HG03196 (cell line): ENCODE measurements around the gene CGRRF1.

Experiments
- ATAC-seq: cut with Tn5 transposase; IDR thresholded peaks from one replicate; pipeline ENCODE4 v1.9.1; 2021; ENCODE audit not compliant: unreplicated experiment

The CGRRF1 gene

DNA sequence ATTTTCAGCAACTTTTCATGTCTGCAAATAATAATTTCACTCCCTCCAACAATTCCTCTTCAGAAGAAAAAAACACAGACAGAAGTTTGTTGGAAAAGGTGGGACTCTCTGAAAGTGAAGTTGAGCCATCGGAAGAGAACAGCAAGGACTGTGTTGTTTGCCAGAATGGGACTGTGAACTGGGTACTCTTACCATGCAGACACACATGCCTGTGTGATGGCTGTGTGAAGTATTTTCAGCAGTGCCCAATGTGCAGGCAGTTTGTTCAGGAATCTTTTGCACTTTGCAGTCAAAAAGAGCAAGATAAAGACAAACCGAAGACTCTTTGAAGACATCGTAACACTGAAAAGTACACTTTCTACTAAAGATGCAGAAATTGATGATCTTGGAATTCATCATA lies 28.3 kb downstream of the CGRRF1 start:
- no peak for ATAC-seq

DNA sequence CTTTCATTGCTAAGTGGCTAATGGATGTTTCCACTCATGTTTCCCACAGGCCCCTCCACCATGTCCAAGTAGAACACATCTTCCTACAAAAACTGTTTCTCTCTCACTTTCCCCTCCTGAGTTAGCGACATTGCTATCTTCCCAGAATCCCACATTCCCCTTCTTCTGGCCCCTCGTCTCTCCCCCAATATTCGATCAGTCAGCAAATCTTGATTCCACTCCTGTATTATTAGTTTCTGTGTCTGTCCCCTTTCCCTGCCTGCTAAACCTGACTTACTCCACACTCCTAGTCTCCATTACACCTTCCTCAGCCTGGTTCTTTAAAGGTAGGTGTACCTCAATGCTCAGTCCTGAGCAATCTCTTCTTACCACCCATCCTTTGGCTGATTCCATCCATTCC lies 37.9 kb downstream of the CGRRF1 start:
- ATAC-seq, result no peak

DNA sequence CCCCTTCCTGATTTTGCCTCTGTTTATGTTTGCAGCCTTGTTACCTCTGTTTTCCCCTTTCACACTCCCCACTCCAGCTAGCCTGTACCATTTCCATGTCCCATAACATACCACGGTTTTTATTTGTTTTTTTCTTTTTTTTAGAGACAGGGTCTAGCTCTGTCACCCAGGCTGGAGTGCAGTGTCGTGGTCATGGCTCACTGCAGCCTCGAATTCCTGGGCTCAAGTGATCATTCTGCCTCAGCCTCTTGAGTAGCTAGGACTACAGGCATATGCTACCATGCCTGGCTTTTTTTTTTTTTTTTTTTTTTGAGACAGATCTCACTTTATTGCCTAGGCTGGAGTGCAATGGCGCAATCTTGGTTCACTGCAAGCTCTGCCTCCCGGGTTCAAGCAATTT lies 38.8 kb downstream of the CGRRF1 start:
- ATAC-seq, result no peak

DNA sequence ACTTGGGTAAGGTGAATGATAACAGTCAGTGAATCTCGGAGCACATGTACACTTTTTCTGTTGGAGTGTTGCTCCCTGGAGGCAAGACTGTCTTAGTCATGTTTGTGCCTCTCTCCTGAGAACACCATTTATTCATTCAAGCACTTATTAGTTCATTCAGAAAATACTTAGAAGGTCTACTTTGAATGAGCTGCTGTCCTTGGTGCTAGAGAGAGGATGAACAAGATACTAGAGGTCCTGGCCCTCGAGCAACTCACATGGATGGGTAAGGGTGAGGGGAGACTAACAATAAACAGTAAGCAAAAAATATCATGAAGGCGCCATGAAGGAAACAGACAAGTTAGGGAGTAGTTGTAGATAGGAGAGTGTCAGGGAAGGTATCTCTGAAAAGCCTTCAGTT lies 40.2 kb downstream of the CGRRF1 start:
- no peak for ATAC-seq

DNA sequence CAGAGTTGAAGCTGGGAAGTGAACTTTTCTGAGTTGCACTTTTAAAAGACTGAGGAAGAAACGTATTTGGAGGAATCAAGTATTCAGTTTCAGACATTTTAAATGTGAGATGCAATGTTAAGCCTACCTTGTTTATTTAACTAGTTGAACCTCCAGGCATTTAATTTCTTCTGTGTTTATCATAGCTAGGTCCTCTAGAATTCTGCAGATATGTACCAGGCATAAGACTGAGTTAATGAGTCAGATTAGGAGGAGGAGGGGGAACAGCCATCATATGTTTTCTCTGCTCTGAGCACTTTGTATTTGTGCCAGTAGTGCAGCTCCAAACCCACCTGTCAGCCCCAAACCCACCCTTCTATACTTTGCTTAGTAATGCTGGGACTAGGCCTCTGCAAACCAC lies 40.8 kb downstream of the CGRRF1 start:
- ATAC-seq, result no peak

DNA sequence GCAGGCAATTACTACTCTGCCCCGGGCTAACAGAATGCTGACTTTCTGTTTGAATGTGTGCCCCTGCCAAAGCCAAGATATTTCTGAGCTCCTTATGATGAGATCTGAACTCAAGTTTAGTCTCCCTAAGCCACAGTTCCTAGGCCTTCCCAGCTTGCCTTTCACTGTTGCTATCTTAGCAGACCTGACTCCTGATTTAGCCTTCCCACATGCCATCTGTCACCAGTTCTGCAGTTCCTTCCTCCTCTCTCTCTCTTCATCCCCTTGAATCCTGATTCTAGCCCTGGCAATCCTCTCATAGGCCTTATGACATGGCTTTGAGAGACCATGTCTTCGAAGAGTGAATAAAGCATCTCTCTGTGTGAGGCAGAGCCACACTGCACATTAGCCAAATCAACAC lies 44.7 kb downstream of the CGRRF1 start:
- no peak for ATAC-seq

DNA sequence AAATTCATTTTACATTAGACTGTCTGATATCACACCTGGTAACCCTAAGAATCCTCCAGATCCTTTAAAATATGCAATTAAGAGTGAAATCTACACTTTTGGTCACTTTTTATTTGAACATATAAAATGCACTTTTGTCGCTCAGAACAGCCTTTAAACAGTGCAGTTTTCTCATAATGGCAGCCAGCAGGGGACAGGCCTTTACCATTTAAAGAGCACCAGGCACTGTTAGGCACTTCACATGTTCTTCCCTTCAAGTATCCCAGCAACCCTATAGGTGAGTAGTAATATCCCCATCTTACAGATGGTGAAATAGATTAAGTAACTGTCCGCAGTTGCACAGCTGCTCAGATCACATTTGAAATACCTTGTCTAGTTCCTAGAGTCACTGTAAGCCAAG lies 45.9 kb downstream of the CGRRF1 start:
- no peak for ATAC-seq

DNA sequence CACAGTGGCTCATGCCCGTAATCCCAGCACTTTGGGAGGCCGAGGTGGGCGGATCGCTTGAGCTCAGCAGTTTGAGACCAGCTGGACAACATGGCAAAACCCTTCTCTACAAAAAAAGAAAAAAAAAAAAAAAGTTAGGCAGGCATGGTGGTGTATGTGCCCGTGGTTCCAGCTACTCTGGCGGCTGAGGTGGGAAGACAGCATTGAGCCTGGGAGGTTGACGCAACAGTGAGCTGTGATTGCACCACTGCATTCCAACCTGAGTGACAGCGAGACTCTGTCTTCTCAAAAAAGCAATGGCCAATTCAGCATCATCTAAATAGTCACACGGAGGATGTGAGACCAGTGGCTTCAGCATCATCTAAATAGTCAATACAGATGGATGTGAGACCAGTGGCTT lies 46.8 kb downstream of the CGRRF1 start:
- no peak for ATAC-seq

DNA sequence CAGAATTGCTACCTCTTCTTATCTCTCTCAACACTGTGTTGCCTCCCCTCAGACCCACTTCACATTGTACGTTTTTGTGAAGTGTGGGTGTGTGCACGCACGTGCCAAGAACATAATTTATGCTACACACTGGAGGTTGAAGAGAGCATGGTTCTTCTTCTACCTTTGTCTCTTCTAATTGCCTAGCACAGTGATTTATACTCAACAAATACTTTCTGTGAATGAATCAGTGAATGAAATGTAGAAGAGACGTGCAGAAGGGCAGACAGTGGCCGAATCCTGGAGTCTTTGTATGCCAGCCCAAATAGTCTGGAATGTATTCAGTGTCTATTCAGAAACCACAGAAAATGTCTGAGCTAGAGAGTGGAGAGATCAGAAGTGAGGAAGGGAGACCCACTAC lies 52.6 kb downstream of the CGRRF1 start:
- ATAC-seq, result no peak

DNA sequence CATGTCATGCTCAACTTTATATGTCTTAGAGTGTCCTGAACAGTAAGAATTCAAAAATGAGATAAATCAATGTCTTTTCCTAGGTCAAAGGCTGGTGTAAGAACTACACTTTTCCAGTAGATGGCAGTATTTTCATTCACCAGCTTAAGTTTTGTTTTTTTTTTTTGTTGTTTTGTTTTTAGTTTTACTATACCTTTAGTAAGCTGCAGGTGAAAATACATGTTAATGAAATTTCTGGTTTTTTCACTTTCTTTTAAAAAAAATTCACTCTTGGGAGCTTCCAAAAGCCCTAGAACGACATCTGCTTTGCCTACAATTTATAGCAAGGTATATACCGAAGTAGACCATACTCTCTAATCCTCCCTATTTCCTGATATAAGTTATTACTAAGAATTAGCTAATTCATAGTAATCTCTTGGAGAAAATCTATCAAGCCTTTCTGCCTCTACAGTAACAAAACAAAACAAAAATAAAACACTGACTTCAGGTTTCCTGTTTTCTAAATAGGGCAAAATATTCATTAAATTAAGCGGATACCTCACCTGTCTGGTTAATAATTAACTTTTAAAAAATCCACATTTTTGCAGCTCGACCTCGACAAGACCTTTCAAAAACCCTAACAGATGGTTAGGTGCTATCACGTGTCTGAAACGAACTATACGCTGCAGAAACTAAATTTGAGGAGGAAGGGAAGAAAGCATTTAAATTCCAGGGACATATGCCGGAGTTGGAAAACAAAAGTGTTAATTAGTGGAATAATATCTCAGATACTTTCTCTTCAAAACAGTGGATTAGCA lies 54.6 kb downstream of the CGRRF1 start:
- ATAC-seq, result no peak

DNA sequence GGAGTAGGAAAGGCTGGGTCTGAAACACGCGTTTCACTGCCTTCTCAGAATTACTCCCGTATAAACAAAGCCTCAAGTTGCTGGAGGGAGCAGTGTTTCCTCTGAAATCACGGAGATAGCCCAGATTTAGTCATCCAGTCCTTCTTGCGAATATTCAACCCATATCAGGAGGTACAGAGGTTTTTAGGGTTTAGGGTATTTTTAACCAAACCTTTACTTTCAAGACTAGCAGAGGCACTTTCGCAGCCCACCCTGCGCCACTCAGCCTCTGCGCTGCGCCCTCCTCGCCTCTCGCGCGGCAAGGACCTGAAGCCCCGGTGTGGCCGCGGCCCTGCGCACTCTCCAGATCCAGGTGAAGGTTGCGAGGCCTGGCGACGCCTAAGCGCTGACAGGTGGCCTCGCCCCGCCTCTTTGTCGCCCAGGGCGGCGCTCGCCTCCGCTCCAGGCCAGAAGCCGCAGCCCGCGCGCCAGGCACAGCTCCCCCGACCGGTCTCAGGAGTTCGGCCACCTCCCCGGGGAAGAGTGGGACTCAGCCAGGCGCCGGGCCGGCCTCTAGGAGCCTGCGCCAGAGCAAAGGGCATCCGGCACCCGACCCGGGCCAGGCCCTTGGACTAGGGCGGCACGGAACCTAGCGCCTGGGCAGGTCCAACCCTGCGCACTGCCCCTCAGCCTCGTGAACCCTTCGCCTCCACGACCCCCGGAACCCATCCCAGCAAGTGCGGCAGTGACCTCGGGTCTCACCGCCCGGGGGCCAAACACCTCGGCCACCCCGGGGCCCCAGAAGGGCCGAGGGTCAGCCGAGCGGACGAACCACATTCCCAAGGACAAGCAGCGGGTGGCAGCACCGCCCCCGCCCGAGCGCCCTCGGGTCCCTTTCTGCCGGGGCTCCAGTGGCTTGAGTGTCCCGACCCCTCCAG lies 55.4 kb downstream of the CGRRF1 start:
- ATAC-seq, result peak; percentile 30

DNA sequence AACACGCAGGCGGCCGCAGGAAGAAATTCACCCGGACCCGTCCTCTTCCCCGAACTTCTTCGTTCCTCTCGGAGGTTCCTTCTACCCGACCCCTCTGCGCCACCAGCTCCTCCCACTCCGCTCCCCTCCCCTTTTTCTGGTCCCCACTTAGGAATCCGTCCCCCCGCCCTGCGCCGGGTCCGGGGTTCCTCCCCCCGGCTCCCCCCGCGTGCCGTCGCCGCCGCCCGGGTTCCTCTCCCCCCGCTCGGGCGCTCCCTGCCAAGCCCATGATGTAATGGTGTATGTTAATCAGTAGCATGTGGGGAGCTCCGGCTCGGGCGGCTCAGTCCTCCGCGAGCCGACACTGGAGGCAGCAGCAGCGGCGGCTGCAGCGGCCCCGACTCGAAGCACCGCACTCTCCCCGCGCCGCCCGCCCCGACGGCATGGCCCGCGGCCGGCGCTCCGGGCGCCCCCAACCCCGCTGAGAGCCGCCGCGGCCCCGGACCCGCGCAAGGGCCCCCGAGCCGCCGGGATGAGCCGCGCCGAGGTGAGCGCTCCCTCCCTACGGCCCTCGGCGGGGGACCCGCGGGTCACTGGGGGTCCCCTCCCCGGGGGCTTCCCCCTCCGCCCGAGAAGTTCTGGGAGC lies 56.2 kb downstream of the CGRRF1 start:
- ATAC-seq, result peak; percentile 55

DNA sequence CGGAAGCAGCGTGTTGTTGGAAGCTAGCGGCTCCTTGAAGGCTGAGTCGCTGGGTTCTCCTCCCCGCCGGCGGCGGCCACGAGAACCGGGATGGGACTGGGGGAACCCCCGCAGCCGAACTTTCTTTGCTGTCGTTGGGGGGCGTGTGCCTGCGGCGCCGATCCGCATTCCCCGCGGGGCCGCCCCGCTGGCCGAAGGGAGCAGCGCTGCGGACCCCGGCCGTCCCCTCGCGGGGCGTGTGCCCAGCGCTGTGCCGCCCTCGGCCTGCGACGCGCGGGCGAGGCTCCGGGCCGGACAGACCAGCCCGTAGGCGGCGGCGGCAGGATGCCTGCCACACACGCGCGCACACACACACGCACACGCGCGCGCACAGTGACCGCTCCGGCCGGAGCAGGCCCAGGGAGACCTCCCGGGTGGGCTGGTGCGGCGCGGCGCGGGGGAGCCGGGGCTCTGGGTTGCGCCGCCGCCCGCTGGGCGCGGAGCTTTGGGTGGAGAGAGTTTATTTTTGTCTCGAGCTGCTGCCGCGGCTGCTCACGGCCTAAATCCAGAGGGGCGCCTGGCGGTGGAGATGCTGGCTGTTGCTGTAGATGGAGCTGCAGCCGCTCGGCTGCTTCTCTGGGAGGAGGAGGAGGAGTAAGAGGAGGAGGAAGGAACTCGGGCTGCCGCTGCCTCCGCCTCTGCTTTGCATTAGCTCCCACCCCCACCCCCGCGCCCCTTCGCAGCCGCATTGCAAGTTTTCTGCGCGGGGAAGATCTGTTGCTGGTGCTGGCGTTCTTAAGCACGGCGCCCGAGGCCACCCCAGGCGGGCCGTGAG lies 56.9 kb downstream of the CGRRF1 start, which contains the start of gene SAMD4A:
SAMD4A (plus strand) TSS at position 719 of the 814 bp plus-strand sequence. CDS start 789 bp downstream, outside the sequence.
- peak; percentile 26 for ATAC-seq

DNA sequence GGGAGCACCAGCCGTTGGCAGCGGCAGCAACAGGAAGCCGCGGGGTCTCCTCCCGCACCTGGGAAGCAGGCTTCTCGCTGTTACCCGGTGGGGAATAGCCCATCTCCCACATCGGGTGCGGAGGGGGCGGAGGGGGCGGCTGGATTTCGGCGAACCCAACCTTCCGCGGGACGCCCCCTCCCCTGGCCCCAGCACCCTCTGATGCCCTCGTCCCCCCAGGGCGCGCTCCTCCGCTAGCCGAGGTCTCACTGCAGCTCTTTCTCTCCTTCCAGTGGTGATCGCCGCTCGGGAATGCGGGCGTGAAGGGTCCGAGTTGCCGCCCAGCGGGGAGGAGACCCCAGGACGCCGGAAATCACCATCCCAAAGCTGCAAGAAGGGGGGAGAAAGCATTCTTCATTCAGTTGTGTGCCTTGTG lies 57.5 kb downstream of the CGRRF1 start:
- ATAC-seq, result no peak

DNA sequence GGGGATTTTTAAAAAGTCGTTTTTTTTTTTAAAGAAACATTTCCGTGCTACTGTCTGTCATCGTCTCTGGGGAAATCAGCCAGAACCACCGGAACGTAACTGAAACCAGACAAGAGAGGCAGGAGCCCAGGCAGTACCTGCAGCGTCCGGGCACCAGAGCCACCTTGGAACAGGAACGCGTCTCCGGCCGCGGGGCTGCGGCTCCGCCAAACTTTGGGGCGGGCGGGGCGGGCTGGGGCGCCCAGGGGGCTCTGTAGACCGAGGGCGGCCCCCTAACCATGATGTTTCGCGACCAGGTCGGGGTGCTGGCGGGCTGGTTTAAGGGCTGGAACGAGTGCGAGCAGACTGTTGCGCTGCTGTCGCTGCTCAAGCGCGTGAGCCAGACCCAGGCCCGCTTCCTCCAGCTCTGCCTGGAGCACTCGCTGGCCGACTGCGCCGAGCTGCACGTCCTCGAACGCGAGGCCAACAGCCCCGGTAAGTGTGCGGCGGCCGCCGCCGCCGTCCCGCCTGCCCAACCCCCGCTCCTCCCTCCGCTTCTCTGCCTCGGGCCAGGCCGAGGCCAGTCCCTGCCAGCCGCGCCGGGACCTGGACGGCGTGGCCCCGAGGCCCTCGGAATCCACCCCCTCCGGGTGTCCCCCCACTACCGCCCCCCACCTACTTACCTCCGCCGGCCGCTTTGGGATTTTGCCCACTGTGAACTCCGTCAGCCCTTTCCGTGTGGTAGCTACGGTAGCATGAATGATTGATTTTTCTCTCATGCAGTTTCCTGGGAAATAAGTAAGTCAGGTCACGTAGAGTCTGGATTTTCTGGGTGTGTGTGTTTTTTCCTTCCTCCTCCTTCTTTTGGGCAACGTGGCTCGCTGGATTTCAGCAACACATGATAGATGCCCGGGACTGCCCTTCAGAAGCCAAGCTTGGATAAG lies 58.2 kb downstream of the CGRRF1 start:
- no peak for ATAC-seq

DNA sequence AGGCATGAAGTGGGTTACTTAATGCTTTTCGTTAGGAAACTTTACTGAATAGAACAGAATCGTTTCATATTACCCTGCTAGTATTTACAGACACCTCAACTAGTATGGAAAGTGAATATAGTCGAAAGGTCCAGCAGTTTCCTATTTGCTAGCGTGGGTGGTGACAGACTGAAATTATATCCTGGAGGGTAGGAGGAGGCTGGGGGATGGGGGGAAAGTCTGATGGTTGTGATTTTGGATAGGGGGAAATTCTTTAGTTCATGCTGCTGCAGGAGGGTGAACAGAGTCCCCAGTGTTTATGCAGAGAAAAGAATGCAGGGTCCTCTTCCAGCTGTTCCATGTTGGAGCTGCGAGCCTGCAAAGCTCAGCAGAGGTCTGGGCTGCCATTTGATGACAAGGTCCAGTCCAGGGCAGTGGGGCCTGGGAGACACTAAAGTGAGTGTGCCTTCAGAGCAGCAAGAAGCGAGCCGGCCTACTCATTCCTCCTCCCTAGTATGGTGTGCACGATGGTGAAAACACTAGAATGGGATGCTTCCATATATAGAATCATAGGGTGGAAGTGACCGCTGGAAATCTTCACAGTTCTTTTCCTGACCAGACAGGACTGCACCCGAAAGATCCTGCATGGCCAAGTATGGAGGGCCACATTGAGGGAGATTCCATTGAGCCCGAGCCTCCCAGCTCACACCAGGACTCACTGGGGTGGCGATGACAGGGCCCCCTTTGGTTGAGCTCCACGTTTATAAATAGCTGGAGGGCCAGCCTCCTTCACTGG lies 59.3 kb downstream of the CGRRF1 start:
- no peak for ATAC-seq

DNA sequence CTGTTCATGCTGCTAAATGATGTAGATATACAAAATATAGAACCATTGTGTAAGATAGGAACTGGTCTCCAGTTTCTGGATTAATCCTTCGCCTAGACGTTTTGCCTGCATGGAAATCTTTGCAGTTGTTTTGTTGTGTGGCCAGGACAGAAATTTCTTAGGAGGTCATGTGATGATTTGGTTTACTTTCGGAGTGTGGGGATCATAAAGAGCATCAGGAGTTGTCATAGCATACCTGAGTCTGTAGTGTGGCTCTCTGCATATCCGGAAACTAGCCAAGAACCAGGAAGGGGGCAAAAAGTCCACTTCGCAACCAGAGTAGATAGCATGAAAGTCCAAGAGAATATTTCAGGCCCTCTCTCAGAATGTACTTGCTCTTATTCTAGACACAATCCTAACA lies 60.3 kb downstream of the CGRRF1 start:
- ATAC-seq, result no peak

DNA sequence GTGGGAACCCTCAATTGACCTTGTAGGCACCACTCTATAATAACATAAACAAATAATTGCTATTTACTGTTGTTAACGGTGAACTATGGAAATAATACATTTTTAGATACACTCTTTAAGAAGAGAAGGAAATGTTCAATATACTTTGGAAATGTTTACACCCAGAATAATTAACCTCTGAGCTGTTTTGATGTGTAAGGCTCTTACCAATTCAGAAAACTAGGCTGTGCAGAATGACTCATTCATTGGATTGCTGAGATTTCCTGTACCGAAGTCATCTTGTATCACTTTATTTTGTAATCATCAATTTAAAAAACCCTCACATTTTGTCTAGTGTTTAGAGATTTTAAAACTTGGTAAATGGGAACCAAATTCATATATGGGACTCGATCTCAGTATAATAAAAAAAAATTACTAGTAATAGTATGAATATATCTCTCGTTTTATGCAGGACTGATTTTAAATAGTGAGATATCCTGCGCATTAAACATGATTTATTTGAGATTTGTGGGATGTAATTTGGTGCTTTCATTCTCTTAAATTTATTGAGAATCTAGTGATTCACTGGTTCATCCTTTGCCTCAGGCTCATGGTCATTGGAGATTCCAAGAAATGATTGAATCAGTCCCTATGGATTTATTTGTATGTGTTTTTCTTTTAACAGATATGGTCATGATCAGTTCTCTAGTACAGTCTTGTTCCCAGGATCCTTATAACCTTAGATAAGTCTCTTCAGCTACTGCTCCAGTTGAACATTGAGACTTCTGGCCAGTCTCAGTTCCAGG lies 61.1 kb downstream of the CGRRF1 start:
- ATAC-seq, result no peak
